ENCODE data around the gene DYNLT5.
A peak's percentile ranks its signal among the peaks of the same experiment; 100 is the strongest.
"Not testable (repeated sequence)": the region's sequence is repeated elsewhere in the genome, so short reads cannot be mapped to it uniquely, and the experiment has no call there.

The DYNLT5 gene

DNA sequence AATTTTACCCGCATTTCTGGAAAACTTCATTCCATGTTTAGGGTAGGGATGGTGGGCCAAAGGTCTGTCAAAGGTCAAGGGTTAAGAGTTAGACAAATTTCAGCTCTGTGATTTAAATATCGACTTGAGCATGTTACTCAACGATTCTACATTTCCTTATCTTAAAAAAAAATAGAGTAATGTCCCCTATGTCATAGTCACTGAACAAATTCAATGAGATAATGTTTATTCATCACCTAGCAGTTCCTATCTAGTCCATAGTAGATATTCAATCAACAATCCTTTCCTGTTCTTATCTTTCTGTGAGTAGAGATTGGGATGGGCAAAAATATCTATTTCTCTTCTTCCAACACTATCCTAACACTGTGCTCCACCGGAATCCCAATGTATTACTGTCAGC, 1.1 kb upstream of the DYNLT5 start:
- no peak for DNase-seq

DNA sequence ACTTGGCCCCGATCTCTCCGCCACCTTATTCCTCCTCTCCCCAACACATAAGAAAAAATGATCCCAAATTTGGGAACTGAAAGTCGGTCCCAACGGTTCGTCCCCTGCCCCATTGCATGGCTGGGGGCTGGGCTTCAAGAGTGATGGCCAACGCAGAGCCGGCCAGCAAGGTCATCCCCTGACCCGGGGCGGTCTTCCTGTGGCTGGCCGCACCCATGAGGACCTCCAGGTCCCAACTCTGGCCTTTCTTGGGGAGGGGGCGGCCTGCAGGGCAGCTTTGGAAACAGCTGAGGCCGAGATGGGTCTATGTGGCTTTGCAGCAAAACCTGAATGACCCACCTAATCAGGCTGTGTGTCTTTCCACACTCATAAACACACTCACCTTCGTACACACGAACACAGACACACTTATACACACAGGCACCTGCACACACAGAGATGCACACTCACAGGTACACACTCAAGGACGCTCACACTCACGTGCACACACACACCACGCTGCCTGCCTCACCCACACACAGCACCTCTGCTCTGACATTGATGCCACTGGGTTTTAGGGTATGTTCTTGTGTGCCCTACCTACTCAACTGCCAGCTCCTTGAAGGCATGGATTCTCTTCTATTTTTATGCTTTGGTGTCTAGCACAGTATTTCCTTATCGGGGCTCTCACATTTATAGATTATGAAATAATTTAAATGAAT, 562 bp downstream of the DYNLT5 start:
- DNase-seq = no peak

DNA sequence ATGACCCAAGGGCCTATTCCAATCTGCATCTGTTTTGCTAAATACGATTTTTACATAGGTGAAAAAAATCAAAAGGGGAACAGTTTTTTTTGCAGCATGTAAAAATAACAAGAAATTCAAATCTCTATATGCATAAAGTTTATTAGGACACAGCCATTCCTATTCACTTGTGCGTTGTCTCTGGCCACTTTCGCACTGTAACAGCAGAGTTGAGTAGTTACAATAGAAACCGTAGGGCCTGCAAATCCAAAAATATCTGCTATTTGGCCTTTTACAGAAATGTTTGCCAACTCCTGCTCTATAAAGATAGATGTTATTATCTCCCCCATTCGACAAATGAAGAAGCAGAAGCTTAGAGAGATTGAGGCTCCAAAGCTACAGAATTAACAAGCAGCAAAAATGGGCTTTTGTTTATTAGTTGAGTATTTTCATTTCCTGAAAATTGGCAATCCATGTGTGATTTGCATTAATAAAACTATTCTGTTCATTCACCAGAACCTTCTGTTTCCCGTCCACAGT, 5.5 kb downstream of the DYNLT5 start:
- DNase-seq = no peak

DNA sequence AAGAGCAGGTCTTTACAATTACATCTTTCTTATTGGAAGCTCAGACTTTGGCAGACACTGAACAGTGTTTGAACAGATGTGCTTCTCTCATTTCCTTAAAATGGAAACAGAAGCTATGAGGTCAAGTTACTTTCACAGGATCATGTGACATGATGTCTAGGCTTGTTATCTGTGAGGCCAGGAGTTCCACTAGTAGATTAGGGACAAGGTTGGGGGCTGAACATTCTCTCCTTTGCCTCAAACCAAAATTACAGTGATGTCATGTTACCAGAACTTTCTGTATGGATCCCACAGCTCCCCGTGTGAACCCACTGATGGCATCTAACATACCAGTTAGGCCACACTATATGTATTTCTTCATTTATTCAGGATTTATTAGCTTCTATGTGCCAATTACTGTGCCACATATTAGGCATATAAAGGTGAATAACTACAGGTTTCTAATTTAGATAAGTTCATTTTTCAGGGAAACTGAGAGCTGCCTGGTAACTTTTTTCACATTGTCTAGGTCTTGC, 6.0 kb downstream of the DYNLT5 start:
- no peak for DNase-seq

DNA sequence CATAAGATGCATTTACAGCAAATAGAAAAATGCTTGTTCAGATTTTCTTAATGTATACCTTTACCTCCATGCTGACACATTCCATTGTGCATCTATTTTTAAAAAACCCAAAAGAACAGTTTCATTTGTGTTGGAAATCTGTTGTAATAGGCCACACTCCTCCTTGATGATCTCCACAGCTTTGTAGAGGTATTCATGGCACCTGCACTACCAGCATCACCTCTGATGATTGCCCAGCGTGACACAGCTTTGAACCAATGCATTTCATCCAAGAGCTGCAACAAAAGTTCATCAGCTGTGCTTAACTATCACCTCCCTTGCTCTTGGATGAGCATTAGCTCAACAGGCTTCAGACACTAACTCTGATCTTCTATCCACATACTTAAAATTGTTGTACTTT, 8.2 kb downstream of the DYNLT5 start:
- DNase-seq = no peak

DNA sequence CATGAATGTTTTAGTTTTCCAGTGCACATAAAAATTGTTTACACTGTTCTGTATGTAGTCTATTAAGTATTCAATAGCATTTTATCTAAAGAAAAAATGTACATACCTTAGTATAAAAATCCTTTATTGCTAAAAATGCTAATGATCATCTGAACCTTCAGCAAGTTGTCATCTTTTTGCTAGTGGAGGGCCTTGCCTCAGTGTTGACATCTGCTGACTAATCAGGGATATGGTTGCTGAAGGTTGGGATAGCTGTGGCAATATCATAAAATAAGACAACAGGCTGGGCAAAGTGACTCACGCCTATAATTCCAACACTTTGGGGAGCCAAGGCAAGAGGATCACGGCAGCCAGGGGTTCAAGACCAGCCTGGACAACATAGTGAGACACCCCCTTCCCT, 9.0 kb downstream of the DYNLT5 start:
- no peak for DNase-seq

DNA sequence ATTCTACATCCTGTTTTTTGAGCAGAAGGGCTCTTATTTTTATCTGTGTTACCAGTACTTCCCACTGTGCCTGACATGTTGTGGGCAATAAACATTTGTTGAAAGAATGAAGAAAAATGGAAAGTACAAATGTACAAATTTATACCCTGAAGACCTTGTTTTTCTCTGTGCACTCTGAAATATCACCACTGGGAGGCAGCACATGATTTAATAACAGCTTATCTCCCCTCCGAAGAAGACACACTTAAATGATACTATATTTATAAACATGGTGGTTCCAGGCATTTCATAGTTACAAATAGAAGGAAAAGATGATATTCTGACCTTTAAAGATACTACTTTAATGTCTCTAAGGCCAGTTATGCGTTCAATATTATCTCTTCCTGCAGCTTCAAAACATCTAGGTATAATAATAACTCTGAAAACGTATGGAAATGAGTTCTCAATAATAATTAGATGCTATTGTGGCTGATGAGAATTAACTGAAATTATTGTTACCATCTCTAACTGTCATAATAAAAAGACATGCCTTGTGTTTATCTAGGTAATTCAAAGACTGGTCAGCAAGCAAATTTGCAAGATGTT, 12.8 kb downstream of the DYNLT5 start:
- peak; percentile 63 for DNase-seq

DNA sequence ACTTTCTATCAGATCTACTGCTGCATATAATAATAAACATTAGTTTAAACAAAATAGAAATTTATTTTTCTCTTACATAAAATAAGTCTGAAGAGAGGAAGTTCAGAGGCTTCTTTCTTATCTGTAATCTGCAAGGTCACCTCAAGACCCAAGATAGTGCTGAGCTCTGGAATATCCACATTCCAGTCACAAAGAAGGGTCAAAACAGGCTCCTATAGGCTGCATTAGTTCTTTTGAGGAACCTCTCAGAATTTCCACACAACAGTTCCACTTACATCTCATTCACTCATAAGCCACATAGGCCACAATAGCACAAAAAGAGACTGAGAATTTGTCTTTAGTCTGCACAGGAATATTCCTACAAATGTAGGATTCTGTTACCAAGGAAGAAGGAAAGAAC, 15.4 kb downstream of the DYNLT5 start:
- DNase-seq = no peak

DNA sequence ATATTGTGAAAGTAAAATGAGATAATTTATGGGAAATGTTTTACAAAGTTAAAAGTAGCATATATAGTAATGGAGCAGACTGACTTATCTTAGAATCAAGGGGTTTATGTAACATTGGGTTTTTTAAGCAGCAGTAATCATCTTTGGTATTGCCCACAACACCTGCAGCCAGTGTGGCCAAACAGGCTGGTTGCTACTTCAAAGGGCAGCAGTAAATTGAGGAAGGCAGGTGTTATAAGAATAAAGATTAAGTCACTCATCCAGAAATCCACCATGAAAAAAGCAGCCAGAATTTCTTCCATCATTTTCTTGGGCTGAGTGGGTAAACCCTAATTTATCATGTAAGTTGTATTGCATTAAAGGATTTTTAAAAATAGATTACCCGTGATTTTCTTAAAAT, 16.7 kb downstream of the DYNLT5 start:
- no peak for DNase-seq

DNA sequence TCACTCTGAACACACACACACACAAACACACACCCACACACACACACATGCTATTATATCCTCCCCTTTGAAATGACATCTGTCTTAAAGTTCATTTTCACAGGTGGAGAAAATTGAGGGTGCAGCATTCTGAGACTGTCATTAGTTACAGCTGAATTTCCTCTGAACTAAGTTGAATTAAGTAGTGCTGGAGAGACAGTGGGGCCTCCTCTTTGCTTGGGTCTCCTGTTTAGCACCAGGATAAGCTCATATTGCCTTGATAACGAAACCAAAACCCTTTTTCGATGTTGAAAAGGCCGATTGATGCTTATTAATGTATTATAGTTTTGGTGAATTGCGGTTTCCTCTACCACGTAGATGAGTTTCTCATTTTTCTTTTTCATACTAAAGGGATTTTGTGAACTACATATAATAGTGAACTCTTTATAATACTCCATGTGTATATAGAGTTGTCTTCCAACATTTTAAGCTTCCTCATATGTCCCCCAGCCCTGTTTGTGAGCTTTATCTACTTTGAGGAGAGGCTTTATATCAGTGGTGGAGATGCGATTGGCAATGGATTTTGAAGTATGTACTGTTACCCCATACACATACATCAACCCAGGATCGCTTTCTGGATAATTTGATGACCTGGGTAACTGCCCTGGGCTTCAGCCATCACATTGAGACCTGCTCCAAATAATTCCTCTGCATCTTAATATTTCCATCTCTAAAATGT, 17.4 kb downstream of the DYNLT5 start:
- no peak for DNase-seq

DNA sequence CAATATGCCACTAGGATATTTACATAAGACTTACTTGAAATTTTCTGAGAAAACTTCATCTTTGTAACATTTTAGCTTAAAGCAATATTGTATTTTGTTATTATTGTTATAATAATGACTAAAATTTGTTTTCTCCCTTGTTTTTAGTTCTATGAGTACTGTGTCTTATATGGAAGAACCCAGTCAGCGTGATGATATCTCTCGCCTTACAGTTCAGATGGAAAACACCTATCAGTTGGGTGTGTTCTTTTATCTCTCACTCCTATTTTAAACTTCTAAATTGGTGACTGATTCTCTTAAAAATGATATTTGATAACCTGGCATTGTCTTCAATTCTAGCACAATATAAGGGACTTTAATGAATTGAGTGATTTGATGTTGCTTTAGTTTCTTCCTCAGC, 18.0 kb downstream of the DYNLT5 start:
- DNase-seq = no peak

DNA sequence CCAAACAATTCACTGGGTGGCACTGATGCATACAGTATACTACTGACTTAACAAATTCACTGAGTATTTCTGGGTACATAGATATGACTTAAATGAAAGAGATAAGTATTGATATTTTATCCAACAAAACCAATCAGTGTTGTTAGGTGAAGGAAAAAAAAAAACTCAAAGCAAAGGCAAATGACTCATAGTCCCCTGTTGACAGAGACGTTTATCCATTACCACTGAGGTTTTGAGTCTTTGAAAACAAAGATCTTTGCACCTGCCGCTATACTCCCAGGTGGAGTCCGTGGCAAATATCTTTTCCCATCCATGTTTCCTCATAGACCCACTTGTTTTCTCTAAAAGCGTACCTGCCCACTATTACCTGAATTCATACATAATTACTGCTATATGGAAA, 18.4 kb downstream of the DYNLT5 start:
- no peak for DNase-seq

DNA sequence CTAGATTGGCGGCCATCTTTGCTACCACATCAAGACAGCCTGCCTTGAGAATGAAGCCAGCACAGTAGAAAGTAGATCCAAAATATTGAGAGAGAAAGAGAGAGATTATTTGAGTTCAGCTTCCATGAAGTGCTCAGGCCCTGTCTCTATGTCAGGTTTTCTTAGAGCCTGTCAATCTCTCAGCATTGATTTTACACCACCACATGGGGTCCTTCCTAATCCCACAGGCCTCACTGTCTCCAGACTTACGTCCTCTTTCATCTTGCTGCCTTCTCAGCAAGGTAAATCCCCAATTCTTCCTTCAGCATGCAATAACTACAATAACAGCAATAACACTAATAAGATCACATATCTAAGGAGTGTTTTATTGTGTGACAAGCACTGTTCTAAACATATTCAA, 21.0 kb downstream of the DYNLT5 start:
- no peak for DNase-seq

DNA sequence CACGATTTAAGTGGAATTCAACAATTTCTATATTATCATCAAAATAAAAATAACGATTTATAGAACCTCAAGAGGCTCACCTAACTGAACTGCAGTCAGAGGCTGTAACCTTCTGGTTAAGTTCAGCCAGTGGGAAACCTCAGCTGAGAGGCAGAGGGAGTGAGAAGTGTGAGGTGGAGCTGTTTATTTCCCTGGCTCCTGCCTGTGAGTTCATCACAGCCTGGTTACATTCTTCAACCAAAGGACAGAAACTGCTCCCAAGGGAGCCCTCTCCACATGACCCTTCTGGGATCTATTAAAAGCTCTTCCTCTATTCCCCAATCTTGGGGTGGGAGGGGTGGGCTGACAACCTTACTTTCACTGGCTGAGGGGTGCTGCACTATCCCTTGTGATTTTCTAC, 22.2 kb downstream of the DYNLT5 start:
- DNase-seq = no peak

DNA sequence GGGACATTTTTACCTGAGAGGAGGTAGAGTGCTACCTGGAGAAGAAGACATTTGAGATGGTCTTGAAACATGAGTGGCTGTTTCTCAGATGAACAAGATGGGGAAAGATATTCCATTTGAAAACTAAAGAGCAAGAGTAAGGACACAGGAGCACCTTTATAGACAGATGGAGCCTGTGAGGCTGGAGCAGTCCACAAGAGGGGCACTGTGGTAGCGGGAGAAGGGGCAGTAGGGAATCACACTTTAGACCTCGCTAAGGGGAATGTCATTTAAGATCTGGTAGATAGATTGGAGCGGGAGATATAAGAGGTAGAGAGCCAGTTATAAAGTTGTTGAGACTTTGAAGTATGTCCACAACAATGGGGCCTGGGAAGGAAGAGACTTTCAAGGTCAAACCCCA, 23.4 kb downstream of the DYNLT5 start:
- DNase-seq = no peak

DNA sequence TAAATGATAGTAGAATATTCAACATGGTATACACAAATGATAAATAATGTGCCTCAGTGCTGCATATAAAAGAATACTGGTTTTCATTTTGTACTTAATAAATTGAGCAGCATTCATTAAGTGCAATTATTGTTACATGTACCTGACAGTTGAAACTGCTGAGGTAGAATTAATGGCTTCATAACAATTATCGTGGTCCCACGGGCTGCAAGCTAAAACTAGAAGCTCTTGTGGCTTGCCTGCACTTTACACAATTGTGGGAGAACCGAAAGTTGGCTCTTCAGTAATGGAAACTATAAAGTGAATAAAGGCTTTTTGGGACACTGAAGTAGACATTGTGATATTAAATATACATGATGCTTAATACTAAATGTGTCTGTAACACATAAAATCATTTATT, 25.6 kb downstream of the DYNLT5 start:
- DNase-seq = no peak

DNA sequence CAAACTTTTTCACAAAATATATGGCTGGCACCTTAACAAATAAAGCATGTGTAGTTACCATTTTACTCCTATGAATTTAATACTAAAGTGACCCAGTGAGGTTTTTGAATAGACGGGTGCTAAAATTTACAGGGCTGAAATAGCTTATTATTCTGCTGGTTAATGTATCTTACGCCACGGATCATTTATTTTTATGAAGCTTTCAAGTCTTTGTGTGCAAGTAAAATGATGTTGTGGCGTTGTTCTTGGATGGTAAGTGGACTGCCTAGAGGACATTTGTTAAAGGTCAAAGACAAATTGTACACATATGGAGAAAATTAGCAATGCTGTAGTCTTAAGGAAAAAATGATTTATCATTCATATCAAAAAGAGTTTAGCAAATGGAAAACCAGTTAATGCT, 26.0 kb downstream of the DYNLT5 start:
- DNase-seq = no peak

DNA sequence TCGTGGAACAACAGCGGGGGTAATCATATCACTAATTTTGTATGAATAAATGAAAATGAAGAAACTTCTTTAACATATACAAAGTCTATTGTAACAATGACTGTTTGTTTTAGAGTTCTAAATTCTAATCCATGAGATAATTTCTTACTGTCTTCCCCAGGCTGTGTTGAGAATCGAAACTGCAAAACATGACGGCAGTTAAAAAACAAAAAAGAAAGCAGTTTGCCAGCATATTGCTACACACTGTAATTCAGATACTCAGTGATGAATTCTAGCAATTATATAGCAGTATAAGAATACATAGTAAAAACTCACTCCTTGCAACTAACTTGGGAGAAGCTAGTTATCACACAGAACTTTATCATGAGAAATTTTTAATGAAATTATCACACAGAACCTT, 26.7 kb downstream of the DYNLT5 start:
- DNase-seq = no peak

DNA sequence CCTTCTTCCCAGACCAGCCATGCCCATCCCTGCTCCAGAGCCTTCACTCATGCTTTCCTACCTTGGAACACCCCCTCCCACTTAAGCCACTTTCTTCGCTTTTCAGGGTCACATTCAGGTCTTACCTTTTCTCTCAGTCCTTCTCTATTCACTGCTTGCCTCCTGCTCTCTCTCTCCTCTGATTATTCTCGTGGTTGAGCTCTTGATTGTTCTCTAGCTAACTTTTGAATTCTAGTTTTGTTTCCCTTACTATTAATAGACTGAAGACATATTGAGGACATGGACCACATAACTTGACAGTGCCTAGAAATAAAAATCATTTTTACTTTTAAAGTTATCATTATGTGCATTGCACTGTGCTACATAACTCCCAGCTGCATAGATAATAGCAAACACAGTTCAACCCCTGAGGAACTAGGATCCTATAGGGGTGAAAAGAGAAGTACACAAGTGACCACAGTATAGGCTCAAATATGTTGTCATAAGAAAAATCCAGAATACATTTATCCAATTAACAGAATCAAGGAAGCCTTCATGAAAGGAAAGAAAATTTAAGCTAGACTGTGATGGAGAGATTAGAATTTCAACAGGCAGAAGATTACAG, 27.3 kb downstream of the DYNLT5 start:
- DNase-seq = no peak

DNA sequence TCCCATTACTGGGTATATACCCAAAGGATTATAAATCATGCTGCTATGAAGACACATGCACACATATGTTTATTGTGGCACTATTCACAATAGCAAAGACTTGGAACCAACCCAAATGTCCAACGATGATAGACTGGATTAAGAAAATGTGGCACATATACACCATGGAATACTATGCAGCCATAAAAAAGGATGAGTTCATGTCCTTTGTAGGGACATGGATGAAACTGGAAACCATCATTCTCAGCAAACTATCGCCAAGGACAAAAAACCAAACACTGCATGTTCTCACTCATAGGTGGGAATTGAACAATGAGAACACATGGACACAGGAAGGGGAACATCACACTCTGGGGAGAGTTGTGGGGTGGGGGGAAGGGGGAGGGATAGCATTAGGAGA, 33.5 kb downstream of the DYNLT5 start:
- not testable (repeated sequence) for DNase-seq

DNA sequence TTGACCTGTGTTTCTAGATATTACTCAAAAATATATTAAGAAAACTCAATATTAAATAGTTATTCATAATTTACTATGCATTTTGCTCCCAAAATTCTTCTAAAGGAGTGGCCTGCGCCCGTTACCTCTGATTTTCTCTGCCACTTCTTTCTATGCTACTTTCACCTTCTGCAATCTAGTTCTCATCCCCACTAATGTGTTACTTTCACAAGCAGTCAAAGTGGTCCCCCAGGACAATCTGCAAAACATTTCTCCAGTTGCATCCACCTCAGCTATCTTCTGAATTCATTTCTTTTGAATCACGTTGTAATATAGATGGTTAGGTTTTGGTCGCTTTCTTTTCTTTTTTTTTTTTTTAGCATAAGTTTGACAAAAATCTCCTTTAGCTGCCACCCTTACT, 35.4 kb downstream of the DYNLT5 start:
- DNase-seq = no peak

DNA sequence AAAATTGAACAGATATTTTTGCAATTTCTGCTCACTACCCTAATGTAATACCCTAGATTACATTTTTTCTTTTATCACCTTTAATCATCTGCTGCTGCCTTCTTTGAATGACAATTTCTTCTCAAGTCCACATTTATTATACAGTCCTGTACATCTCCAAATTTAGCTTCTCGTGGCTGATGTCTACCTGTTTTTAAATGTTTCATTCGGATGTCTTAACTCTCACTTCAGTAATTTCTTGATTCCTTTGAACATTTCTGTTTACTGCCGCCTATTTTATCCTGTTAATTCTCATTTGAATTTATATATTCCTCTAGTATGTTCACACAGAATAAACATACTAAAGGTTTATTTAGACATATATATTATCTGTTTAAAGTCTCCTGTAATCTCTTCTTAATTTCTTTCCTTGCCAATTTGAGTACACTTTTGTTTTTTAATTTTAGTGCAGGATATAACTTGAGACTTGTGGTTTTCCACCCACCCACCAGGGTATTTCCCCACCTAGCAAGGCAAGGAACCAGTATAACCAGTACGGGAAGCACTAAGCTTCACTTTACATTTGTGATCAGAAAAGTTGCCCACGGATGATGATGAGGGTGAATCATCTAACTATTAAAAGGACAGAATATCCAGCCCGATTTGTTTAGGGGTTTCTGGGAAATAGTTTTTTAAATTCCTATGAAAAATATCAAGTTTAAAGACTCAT, 36.1 kb downstream of the DYNLT5 start:
- peak; percentile 55 for DNase-seq
